Tibial artery (tissue), 4 donors: ENCODE results near the gene OCA2.

Experiments
- DNase-seq, 2 donors: peaks; one replicate each; pipeline ENCODE4 v3.0.0-alpha.2; 2019
- H3K27ac ChIP-seq, 2 donors: fragments of 200-600 bp; sonication (generic) in 1 of 2; 1 replicate in 1 of 2; 2 replicates in 1 of 2; pipeline ENCODE4 v1.5.1; 2018 to 2019; ENCODE audit warnings: mild to moderate bottlenecking in 1 of 2
- H3K27me3 ChIP-seq, 2 donors: fragments of 200-600 bp; sonication (generic) in 1 of 2; one replicate each; pipeline versions ENCODE4 v1.5.1 to v1.6.0; 2016 to 2019
- H3K36me3 ChIP-seq, 3 donors: fragments of 200-600 bp; sonication (generic) in 2 of 3; one replicate each; pipeline ENCODE4 v1.5.1; 2016 to 2019; ENCODE audit warnings: mild to moderate bottlenecking in 2 of 3
- H3K4me1 ChIP-seq, 4 donors: fragments of 200-600 bp; sonication (generic) in 2 of 4; 1 replicate in 3 of 4; 2 replicates in 1 of 4; pipeline ENCODE4 v1.5.1; 2016 to 2019
- H3K4me3 ChIP-seq, 2 donors: fragments of 200-600 bp; sonication (generic) in 1 of 2; 1 replicate in 1 of 2; 2 replicates in 1 of 2; pipeline ENCODE4 v1.5.1; 2018 to 2019; ENCODE audit warnings: mild to moderate bottlenecking in 2 of 2
- H3K9me3 ChIP-seq, 3 donors: fragments of 200-600 bp; sonication (generic) in 1 of 3; one replicate each; pipeline ENCODE4 v1.5.1; 2016 to 2019
- intact Hi-C: fragments of 100-400 bp; cut with DNase I; formaldehyde crosslinking; loops from one replicate; pipeline ENCODE4 v1.15.0; 2023; ENCODE audit warnings: low total_unique reads
- TF ChIP-seq, protein P1 (sequence below), 2 experiments: fragments of 200-600 bp in 1 of 2; fragments of 450-650 bp in 1 of 2; IDR thresholded peaks; one replicate each; pipeline ENCODE4 v1.5.1; 2017 to 2019; ENCODE audit warnings: antibody characterized with exemption in 2 of 2, mild to moderate bottlenecking in 1 of 2, moderate library complexity in 1 of 2

The OCA2 gene

DNA sequence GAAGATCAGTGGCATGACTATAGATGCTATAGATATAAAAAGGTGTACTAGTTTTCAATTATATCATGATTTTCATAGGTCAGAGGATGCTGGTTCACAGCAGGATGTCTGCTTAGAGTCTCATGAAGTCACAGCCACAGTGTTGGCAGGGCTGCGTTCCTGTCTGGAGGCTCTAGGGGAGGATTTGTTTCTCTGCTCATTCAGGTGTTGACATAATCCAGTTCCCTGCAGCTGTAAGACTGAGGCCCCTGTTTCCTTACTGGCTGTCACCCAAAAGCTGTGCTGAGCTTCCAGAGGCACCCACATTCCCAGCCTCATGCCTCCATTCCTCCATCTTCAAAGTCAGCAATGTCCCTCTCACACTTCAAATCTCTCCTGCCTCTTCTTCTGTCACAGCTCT lies 170.7 kb downstream of the OCA2 start:
- Histone ChIP-seq H3K27ac (no peak overlapping the region), H3K36me3 (peaks cover 0 to 14% (median 0%) of the 10 kb centered on the region in 3 donors), H3K4me3 (no peak overlapping the region), H3K27me3 (no peaks in the 10 kb centered on the region), H3K4me1 (no peaks in the 10 kb centered on the region), H3K9me3 (peaks cover 0 to 16% (median 11%) of the 10 kb centered on the region in 3 donors)
- intact Hi-C loops, result no loop called here
- DNase-seq, result no peak
- TF ChIP-seq, protein P1, sequence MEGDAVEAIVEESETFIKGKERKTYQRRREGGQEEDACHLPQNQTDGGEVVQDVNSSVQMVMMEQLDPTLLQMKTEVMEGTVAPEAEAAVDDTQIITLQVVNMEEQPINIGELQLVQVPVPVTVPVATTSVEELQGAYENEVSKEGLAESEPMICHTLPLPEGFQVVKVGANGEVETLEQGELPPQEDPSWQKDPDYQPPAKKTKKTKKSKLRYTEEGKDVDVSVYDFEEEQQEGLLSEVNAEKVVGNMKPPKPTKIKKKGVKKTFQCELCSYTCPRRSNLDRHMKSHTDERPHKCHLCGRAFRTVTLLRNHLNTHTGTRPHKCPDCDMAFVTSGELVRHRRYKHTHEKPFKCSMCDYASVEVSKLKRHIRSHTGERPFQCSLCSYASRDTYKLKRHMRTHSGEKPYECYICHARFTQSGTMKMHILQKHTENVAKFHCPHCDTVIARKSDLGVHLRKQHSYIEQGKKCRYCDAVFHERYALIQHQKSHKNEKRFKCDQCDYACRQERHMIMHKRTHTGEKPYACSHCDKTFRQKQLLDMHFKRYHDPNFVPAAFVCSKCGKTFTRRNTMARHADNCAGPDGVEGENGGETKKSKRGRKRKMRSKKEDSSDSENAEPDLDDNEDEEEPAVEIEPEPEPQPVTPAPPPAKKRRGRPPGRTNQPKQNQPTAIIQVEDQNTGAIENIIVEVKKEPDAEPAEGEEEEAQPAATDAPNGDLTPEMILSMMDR (IDR thresholded peaks at IDR 0.05), result no peak

DNA sequence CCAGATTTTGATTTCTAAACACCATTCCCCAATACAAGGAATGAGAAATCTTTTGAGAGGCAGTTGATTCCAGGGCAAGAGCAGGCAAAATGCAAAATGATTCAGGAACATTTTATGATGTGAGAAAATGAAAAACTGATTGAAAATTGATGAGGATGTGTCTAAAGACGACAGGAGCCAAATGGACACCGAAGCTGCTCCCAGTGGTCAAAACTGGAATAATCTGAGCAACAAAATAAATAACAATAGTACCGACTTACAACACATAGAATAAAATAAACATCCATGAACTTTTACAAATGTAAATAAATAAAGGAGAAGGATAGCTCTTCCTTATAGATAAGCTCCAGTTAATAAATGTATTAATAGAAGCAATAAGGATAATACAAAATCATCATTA lies 186.8 kb downstream of the OCA2 start:
- Histone ChIP-seq H3K27ac (no peak overlapping the region), H3K27me3 (no peaks in the 10 kb centered on the region), H3K9me3 (no peaks in the 10 kb centered on the region), H3K36me3 (no peaks in the 10 kb centered on the region), H3K4me1 (no peaks in the 10 kb centered on the region), H3K4me3 (no peak overlapping the region)
- intact Hi-C loops, result no loop called here
- no peak for DNase-seq
- TF ChIP-seq, protein P1 (IDR thresholded peaks at IDR 0.05), result no peak

DNA sequence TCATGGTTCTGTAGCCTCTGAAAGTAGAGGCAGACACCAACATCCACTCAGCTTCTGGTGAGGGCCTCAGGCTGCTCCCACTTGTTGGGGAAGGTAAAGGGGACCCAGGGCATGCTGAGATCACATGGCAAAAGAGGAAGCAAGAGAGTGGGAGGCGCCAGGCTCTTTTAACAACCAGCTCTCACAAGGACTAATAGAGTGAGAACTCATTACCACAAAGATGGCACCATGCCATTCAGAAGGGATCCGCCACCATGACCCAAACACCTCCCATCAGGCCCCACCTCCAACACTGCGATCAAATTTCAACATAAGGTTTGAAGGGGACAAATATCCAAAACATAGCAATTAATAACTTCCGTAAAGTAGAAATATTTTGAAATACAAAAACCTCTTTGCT lies 192.3 kb downstream of the OCA2 start:
- Histone ChIP-seq H3K4me3 (no peak overlapping the region), H3K4me1 (no peaks in the 10 kb centered on the region), H3K27me3 (no peaks in the 10 kb centered on the region), H3K36me3 (no peaks in the 10 kb centered on the region), H3K27ac (no peak overlapping the region), H3K9me3 (peaks cover 0 to 6% (median 0%) of the 10 kb centered on the region in 3 donors)
- intact Hi-C loops, result no loop called here
- TF ChIP-seq, protein P1 (IDR thresholded peaks at IDR 0.05), result no peak
- no peak for DNase-seq

DNA sequence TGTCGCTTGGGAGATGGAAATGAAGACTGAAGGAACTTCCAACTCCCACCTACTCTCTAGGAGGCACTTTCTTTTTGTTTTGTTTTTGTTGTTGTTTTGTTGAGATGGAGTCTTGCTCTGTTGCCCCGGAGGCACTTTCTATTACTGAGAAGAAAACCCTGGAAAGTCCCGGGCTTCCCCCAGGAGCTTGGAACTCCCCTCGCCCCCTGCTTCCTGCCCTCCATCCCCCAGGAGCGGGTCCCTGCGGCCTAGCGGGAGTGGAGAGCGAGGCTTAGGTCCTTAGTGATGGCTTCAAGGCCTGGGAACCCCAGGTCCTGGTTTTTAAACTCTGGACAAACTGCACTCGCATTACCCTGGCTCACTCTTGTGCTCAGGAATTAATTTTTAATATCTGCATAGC lies 195.7 kb downstream of the OCA2 start:
- Histone ChIP-seq H3K4me1 (no peaks in the 10 kb centered on the region), H3K27me3 (no peaks in the 10 kb centered on the region), H3K9me3 (peaks cover 0 to 6% (median 0%) of the 10 kb centered on the region in 3 donors), H3K27ac (no peak overlapping the region), H3K36me3 (no peaks in the 10 kb centered on the region), H3K4me3 (no peak overlapping the region)
- no peak for DNase-seq
- TF ChIP-seq, protein P1 (IDR thresholded peaks at IDR 0.05), result no peak
- intact Hi-C loops, result no loop called here

DNA sequence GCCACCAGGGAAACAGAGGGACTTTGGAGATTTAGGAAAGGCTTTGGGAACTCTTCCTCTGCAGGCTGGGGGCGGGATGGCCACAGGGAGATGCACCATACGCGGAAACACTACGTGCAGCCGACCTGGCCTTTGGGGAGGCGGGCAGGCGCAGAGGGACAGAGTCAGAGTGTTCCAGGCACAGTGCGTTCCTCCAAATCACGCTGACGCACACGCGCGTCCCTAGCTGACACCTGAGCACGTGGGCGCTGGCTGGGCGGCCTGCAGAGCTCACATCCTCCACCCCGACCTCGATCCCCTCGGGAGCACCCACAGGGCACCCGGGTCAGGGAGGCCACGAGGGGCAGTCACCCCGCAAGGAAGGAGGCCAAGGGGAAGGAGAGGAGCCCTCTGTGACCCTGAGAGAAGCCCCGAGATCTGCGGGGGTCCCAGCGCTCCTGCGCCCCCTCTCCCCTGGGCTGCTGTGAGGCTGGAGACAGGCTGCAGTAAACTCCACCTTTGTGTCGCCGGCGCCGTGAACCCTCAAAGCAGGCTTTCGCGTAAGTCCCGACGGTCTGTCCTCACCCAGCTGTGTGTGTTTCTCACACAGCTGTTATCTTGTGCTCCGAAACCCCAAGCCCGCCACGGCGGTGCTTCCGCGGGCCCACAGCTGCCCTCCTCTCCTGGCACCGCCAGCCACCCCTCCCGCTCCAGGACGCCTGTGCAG lies 196.3 kb downstream of the OCA2 start:
- intact Hi-C loops, result no loop called here
- DNase-seq, result no peak
- no peak overlapping the region for H3K4me3 ChIP-seq
- TF ChIP-seq, protein P1 (IDR thresholded peaks at IDR 0.05), result no peak
- H3K36me3 ChIP-seq, result no peaks in the 10 kb centered on the region
- H3K4me1 ChIP-seq, result no peaks in the 10 kb centered on the region
- H3K27ac ChIP-seq, result no peak overlapping the region
- H3K9me3 ChIP-seq, result peaks cover 0 to 6% (median 0%) of the 10 kb centered on the region in 3 donors
- no peaks in the 10 kb centered on the region for H3K27me3 ChIP-seq
